Measurements from ENCODE around the gene EPB41L3. TPM values are rescaled to one million over a fixed set of nuclear protein-coding genes. Genes with fewer than 3 reads are reported as not detected.

The EPB41L3 gene
- total RNA-seq, 2 experiments from 2014 or later = not detected

GRCh38 chr18:5484526-5484925, 59.3 kb downstream of the EPB41L3 start:
- Histone ChIP-seq H3K79me2 (ENCODE audit: insufficient read depth, low read depth, low read length) (no peaks in the 10 kb centered on the region), H3K27ac (ENCODE audit: low read depth, low read length, poor library complexity, severe bottlenecking) (no peak overlapping the region), H4K20me1 (ENCODE audit: insufficient read depth, low read length) (no peaks in the 10 kb centered on the region), H3K4me1 (ENCODE audit: insufficient read depth, low read length, poor library complexity, severe bottlenecking) (no peaks in the 10 kb centered on the region), H3K4me3 (ENCODE audit: low read depth, low read length, poor library complexity, severe bottlenecking) (no peak overlapping the region), H3K36me3 (ENCODE audit: insufficient read depth, low read length) (no peaks in the 10 kb centered on the region), H3K4me2 (ENCODE audit: low read length) (no peak overlapping the region), H3K9me2 (ENCODE audit: insufficient read depth, low read length) (no peaks in the 10 kb centered on the region), H2AFZ (ENCODE audit: low read length) (no peak overlapping the region), H3K9me3 (ENCODE audit: low read length) (no peaks in the 10 kb centered on the region)
- TF ChIP-seq EZH2phosphoT487 (IDR thresholded peaks at IDR 0.05; ENCODE audit: borderline replicate concordance, low read depth, low read length) = no peak
- no peak for TF ChIP-seq CTCF (conservative IDR thresholded peaks at IDR 0.05; ENCODE audit: low read length)
- CTCF ChIA-PET (ENCODE audit: unreplicated experiment) = no interaction called here
- DNase-seq (ENCODE audit: low spot score) = no peak
- intact Hi-C loops (cut with micrococcal nuclease; ENCODE audit: unreplicated experiment) = no loop called here
- POLR2A ChIA-PET = interaction anchor here (0.7 kb wide), 1 partner anchor 14 kb away, joined by 3 read pairs; no protein-coding TSS in a partner anchor
- no TSS peak for BruUV-seq (replicated peaks)

- Histone ChIP-seq H3K79me2 (ENCODE audit: insufficient read depth, low read depth, low read length) (no peaks in the 10 kb centered on the region), H3K4me3 (ENCODE audit: low read depth, low read length, poor library complexity, severe bottlenecking) (no peak overlapping the region), H3K9me2 (ENCODE audit: insufficient read depth, low read length) (no peaks in the 10 kb centered on the region), H3K36me3 (ENCODE audit: insufficient read depth, low read length) (no peaks in the 10 kb centered on the region), H3K9me3 (ENCODE audit: low read length) (no peaks in the 10 kb centered on the region), H4K20me1 (ENCODE audit: insufficient read depth, low read length) (no peaks in the 10 kb centered on the region), H2AFZ (ENCODE audit: low read length) (no peak overlapping the region), H3K4me1 (ENCODE audit: insufficient read depth, low read length, poor library complexity, severe bottlenecking) (no peaks in the 10 kb centered on the region), H3K4me2 (ENCODE audit: low read length) (no peak overlapping the region), H3K27ac (ENCODE audit: low read depth, low read length, poor library complexity, severe bottlenecking) (no peak overlapping the region)
- intact Hi-C loops (cut with micrococcal nuclease; ENCODE audit: unreplicated experiment) = no loop called here
- DNase-seq (ENCODE audit: low spot score) = no peak
- ChIA-PET POLR2A (no interaction called here), CTCF (ENCODE audit: unreplicated experiment) (no interaction called here)
- no peak for TF ChIP-seq CTCF (conservative IDR thresholded peaks at IDR 0.05; ENCODE audit: low read length)
- TF ChIP-seq EZH2phosphoT487 (IDR thresholded peaks at IDR 0.05; ENCODE audit: borderline replicate concordance, low read depth, low read length) = no peak
- no TSS peak for BruUV-seq (replicated peaks)
Measured at GRCh38 chr18:5481621-5482020, 62.2 kb downstream of the EPB41L3 start.

- Histone ChIP-seq H4K20me1 (ENCODE audit: insufficient read depth, low read length) (no peaks in the 10 kb centered on the region), H3K9me2 (ENCODE audit: insufficient read depth, low read length) (no peaks in the 10 kb centered on the region), H3K4me1 (ENCODE audit: insufficient read depth, low read length, poor library complexity, severe bottlenecking) (no peaks in the 10 kb centered on the region), H3K9me3 (ENCODE audit: low read length) (no peaks in the 10 kb centered on the region), H3K4me3 (ENCODE audit: low read depth, low read length, poor library complexity, severe bottlenecking) (no peak overlapping the region), H3K79me2 (ENCODE audit: insufficient read depth, low read depth, low read length) (no peaks in the 10 kb centered on the region), H3K27ac (ENCODE audit: low read depth, low read length, poor library complexity, severe bottlenecking) (no peak overlapping the region), H3K4me2 (ENCODE audit: low read length) (no peak overlapping the region), H3K36me3 (ENCODE audit: insufficient read depth, low read length) (no peaks in the 10 kb centered on the region), H2AFZ (ENCODE audit: low read length) (no peak overlapping the region)
- no peak for DNase-seq (ENCODE audit: low spot score)
- POLR2A ChIA-PET = interaction anchor here (0.5 kb wide), 1 partner anchor 26 kb away, joined by 3 read pairs; no protein-coding TSS in a partner anchor
- BruUV-seq (replicated peaks) = no TSS peak
- intact Hi-C loops (cut with micrococcal nuclease; ENCODE audit: unreplicated experiment) = no loop called here
- CTCF ChIA-PET (ENCODE audit: unreplicated experiment) = no interaction called here
- TF ChIP-seq CTCF (conservative IDR thresholded peaks at IDR 0.05; ENCODE audit: low read length) (no peak), EZH2phosphoT487 (IDR thresholded peaks at IDR 0.05; ENCODE audit: borderline replicate concordance, low read depth, low read length) (no peak)
Measured at GRCh38 chr18:5478261-5478660, 65.5 kb downstream of the EPB41L3 start.

Data from OCI-LY7 (cell line).